ENCODE data around the gene CMTR1.

The CMTR1 gene

GRCh38 chr6:37477656-37478435 is 44.8 kb downstream of the CMTR1 start:
- Mint-ChIP-seq H3K27ac (no peak overlapping the region), H3K9me3 (no peaks in the 10 kb centered on the region), H3K36me3 (ENCODE audit: low read depth) (peaks cover 75% of the 10 kb centered on the region), H3K4me3 (no peak overlapping the region), H3K27me3 (ENCODE audit: low read depth) (peaks cover 11% of the 10 kb centered on the region), H3K4me1 (peaks cover 30% of the 10 kb centered on the region)
- TF ChIP-seq CTCF (IDR thresholded peaks at IDR 0.05; ENCODE audit: unreplicated experiment in 3 of 3): no peak

- peaks cover 15% of the 10 kb centered on the region for H3K27me3 Mint-ChIP-seq (ENCODE audit: low read depth)
- H3K4me3 Mint-ChIP-seq: no peak overlapping the region
- H3K36me3 Mint-ChIP-seq (ENCODE audit: low read depth): peaks cover 65% of the 10 kb centered on the region
- no peak overlapping the region for H3K27ac Mint-ChIP-seq
- peaks cover 22% of the 10 kb centered on the region for H3K4me1 Mint-ChIP-seq
- no peak for TF ChIP-seq CTCF (IDR thresholded peaks at IDR 0.05; ENCODE audit: unreplicated experiment in 3 of 3)
- H3K9me3 Mint-ChIP-seq: no peaks in the 10 kb centered on the region
Measured at GRCh38 chr6:37478827-37479226, 45.8 kb downstream of the CMTR1 start.

GRCh38 chr6:37479266-37479854 is 46.3 kb downstream of the CMTR1 start:
- TF ChIP-seq CTCF (IDR thresholded peaks at IDR 0.05; ENCODE audit: unreplicated experiment in 3 of 3): no peak
- peaks cover 22% of the 10 kb centered on the region for H3K4me1 Mint-ChIP-seq

GRCh38 chr6:37480118-37480736 is 47.2 kb downstream of the CMTR1 start:
- peaks cover 22% of the 10 kb centered on the region for H3K4me1 Mint-ChIP-seq
- H3K27me3 Mint-ChIP-seq (ENCODE audit: low read depth): peaks cover 15% of the 10 kb centered on the region
- no peak for TF ChIP-seq CTCF (IDR thresholded peaks at IDR 0.05; ENCODE audit: unreplicated experiment in 3 of 3)
- no peaks in the 10 kb centered on the region for H3K9me3 Mint-ChIP-seq
- H3K4me3 Mint-ChIP-seq: no peak overlapping the region
- no peak overlapping the region for H3K27ac Mint-ChIP-seq
- peaks cover 53% of the 10 kb centered on the region for H3K36me3 Mint-ChIP-seq (ENCODE audit: low read depth)

More at GRCh38 chr6:37479266-37479854, 46.3 kb downstream of the CMTR1 start:
- Mint-ChIP-seq H3K9me3 (no peaks in the 10 kb centered on the region), H3K27ac (no peak overlapping the region), H3K4me3 (no peak overlapping the region), H3K36me3 (ENCODE audit: low read depth) (peaks cover 60% of the 10 kb centered on the region), H3K27me3 (ENCODE audit: low read depth) (peaks cover 15% of the 10 kb centered on the region)

GRCh38 chr6:37480951-37481534 is 48.0 kb downstream of the CMTR1 start:
- peaks cover 22% of the 10 kb centered on the region for H3K4me1 Mint-ChIP-seq
- H3K27me3 Mint-ChIP-seq (ENCODE audit: low read depth): peaks cover 18% of the 10 kb centered on the region
- no peak for TF ChIP-seq CTCF (IDR thresholded peaks at IDR 0.05; ENCODE audit: unreplicated experiment in 3 of 3)
- no peaks in the 10 kb centered on the region for H3K9me3 Mint-ChIP-seq
- H3K27ac Mint-ChIP-seq: no peak overlapping the region
- peak overlapping the region in 1 of 3 experiments; percentile 7 for H3K4me3 Mint-ChIP-seq
- H3K36me3 Mint-ChIP-seq (ENCODE audit: low read depth): peaks cover 48% of the 10 kb centered on the region
